HK-2 (cell line): Measurements from ENCODE around the gene PPP1R13B.

Experiments
- DNase-seq: peaks from one replicate; pipeline ENCODE4 v3.0.0-alpha.2; 2018; ENCODE audit not compliant: unreplicated experiment

The PPP1R13B gene

GRCh38 chr14:103742499-103743255 lies 104.7 kb downstream of the PPP1R13B start:
- DNase-seq = no peak

GRCh38 chr14:103741876-103742275 lies 105.5 kb downstream of the PPP1R13B start:
- no peak for DNase-seq

- DNase-seq = no peak
Measured at GRCh38 chr14:103740991-103741689, 106.2 kb downstream of the PPP1R13B start.

GRCh38 chr14:103739793-103740501 lies 107.4 kb downstream of the PPP1R13B start:
- DNase-seq = no peak

- DNase-seq = no peak
Measured at GRCh38 chr14:103739466-103739792, 107.9 kb downstream of the PPP1R13B start.

- DNase-seq = no peak
Measured at GRCh38 chr14:103738701-103739451, 108.5 kb downstream of the PPP1R13B start.

GRCh38 chr14:103738166-103738565 lies 109.2 kb downstream of the PPP1R13B start:
- no peak for DNase-seq

GRCh38 chr14:103737432-103738045 lies 109.8 kb downstream of the PPP1R13B start:
- DNase-seq = no peak

- DNase-seq = no peak
Measured at GRCh38 chr14:103736546-103737431, 110.6 kb downstream of the PPP1R13B start.

GRCh38 chr14:103735815-103736545 lies 111.4 kb downstream of the PPP1R13B start:
- no peak for DNase-seq

- no peak for DNase-seq
Measured at GRCh38 chr14:103735439-103735814, 111.9 kb downstream of the PPP1R13B start.

GRCh38 chr14:103735022-103735421 lies 112.4 kb downstream of the PPP1R13B start:
- DNase-seq = no peak

GRCh38 chr14:103734081-103734888 lies 113.1 kb downstream of the PPP1R13B start:
- DNase-seq = no peak

- no peak for DNase-seq
Measured at GRCh38 chr14:103733651-103734050, 113.7 kb downstream of the PPP1R13B start.

GRCh38 chr14:103732868-103733620 lies 114.3 kb downstream of the PPP1R13B start:
- no peak for DNase-seq

GRCh38 chr14:103731916-103732867 lies 115.2 kb downstream of the PPP1R13B start:
- no peak for DNase-seq

- DNase-seq = no peak
Measured at GRCh38 chr14:103731481-103731880, 115.9 kb downstream of the PPP1R13B start.
